ENCODE measurements around the gene SCN9A.

SCN9A gene

DNA sequence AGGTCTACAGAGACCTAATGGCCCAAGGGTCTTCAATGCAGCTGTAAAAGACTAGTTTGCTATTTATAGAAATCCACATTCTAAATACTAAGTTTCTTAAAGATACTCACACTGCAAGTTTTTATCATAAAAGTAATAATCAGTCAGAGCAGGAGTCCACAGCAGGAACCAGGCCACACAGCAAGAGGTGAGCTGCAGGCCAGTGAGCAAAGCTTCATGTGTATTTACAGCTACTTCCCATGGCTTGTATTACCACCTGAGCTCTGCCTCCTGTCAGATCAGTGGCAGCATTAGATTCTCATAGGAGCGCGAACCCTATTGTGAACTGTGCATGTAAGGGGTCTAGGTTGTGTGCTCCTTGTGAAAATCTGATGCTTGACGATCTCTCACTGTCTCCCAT, 6.7 kb upstream of the SCN9A start:
- Histone ChIP-seq H3K27ac (replicated peaks) (no peak overlapping the region), H3K27me3 (ENCODE audit: insufficient read depth, poor library complexity, severe bottlenecking) (peaks cover 8% of the 10 kb centered on the region), H3K4me3 (replicated peaks; ENCODE audit: insufficient read depth, low read length) (no peak overlapping the region)
- no peak for DNase-seq (ENCODE audit: low read depth in 1 of 2, low spot score in 1 of 2)
- TF ChIP-seq POLR2AphosphoS5 (IDR thresholded peaks at IDR 0.05; ENCODE audit: low read depth) (no peak), GABPA (IDR thresholded peaks at IDR 0.05; ENCODE audit: low read depth) (no peak), SPI1 (IDR thresholded peaks at IDR 0.05; ENCODE audit: borderline replicate concordance, low read depth) (no peak)
- TF ChIP-seq, protein P1, sequence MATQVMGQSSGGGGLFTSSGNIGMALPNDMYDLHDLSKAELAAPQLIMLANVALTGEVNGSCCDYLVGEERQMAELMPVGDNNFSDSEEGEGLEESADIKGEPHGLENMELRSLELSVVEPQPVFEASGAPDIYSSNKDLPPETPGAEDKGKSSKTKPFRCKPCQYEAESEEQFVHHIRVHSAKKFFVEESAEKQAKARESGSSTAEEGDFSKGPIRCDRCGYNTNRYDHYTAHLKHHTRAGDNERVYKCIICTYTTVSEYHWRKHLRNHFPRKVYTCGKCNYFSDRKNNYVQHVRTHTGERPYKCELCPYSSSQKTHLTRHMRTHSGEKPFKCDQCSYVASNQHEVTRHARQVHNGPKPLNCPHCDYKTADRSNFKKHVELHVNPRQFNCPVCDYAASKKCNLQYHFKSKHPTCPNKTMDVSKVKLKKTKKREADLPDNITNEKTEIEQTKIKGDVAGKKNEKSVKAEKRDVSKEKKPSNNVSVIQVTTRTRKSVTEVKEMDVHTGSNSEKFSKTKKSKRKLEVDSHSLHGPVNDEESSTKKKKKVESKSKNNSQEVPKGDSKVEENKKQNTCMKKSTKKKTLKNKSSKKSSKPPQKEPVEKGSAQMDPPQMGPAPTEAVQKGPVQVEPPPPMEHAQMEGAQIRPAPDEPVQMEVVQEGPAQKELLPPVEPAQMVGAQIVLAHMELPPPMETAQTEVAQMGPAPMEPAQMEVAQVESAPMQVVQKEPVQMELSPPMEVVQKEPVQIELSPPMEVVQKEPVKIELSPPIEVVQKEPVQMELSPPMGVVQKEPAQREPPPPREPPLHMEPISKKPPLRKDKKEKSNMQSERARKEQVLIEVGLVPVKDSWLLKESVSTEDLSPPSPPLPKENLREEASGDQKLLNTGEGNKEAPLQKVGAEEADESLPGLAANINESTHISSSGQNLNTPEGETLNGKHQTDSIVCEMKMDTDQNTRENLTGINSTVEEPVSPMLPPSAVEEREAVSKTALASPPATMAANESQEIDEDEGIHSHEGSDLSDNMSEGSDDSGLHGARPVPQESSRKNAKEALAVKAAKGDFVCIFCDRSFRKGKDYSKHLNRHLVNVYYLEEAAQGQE (IDR thresholded peaks at IDR 0.05; ENCODE audit: insufficient replicate concordance, low read depth) = no peak
- TF ChIP-seq, protein P2, sequence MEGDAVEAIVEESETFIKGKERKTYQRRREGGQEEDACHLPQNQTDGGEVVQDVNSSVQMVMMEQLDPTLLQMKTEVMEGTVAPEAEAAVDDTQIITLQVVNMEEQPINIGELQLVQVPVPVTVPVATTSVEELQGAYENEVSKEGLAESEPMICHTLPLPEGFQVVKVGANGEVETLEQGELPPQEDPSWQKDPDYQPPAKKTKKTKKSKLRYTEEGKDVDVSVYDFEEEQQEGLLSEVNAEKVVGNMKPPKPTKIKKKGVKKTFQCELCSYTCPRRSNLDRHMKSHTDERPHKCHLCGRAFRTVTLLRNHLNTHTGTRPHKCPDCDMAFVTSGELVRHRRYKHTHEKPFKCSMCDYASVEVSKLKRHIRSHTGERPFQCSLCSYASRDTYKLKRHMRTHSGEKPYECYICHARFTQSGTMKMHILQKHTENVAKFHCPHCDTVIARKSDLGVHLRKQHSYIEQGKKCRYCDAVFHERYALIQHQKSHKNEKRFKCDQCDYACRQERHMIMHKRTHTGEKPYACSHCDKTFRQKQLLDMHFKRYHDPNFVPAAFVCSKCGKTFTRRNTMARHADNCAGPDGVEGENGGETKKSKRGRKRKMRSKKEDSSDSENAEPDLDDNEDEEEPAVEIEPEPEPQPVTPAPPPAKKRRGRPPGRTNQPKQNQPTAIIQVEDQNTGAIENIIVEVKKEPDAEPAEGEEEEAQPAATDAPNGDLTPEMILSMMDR (IDR thresholded peaks at IDR 0.05; ENCODE audit: insufficient read depth, low read length) = no peak

GRCh38 chr2:166380615-166381014, 4.9 kb upstream of the SCN9A start:
- Histone ChIP-seq H3K4me3 (replicated peaks; ENCODE audit: insufficient read depth, low read length) (no peak overlapping the region), H3K27ac (replicated peaks) (no peak overlapping the region), H3K27me3 (ENCODE audit: insufficient read depth, poor library complexity, severe bottlenecking) (peaks cover 23% of the 10 kb centered on the region)
- no peak for DNase-seq (ENCODE audit: low read depth in 1 of 2, low spot score in 1 of 2)
- TF ChIP-seq, protein P1 (IDR thresholded peaks at IDR 0.05; ENCODE audit: insufficient replicate concordance, low read depth) = no peak
- TF ChIP-seq GABPA (IDR thresholded peaks at IDR 0.05; ENCODE audit: low read depth) (no peak), SPI1 (IDR thresholded peaks at IDR 0.05; ENCODE audit: borderline replicate concordance, low read depth) (no peak), POLR2AphosphoS5 (IDR thresholded peaks at IDR 0.05; ENCODE audit: low read depth) (no peak)
- TF ChIP-seq, protein P2 (IDR thresholded peaks at IDR 0.05; ENCODE audit: insufficient read depth, low read length) = no peak

GRCh38 chr2:166376873-166377272, 1.1 kb upstream of the SCN9A start:
- H3K27me3 ChIP-seq (ENCODE audit: insufficient read depth, poor library complexity, severe bottlenecking) = peaks cover 30% of the 10 kb centered on the region
- H3K4me3 ChIP-seq (replicated peaks; ENCODE audit: insufficient read depth, low read length) = no peak overlapping the region
- DNase-seq (ENCODE audit: low read depth in 1 of 2, low spot score in 1 of 2) = no peak
- TF ChIP-seq, protein P1 (IDR thresholded peaks at IDR 0.05; ENCODE audit: insufficient replicate concordance, low read depth) = no peak
- TF ChIP-seq, protein P2 (IDR thresholded peaks at IDR 0.05; ENCODE audit: insufficient read depth, low read length) = no peak
- TF ChIP-seq SPI1 (IDR thresholded peaks at IDR 0.05; ENCODE audit: borderline replicate concordance, low read depth) (no peak), POLR2AphosphoS5 (IDR thresholded peaks at IDR 0.05; ENCODE audit: low read depth) (no peak), GABPA (IDR thresholded peaks at IDR 0.05; ENCODE audit: low read depth) (no peak)
- no peak overlapping the region for H3K27ac ChIP-seq (replicated peaks)
